ENCODE results near the gene CNNM4.
A peak's percentile ranks its signal among the peaks of the same experiment; 100 is the strongest.

CNNM4 gene

DNA sequence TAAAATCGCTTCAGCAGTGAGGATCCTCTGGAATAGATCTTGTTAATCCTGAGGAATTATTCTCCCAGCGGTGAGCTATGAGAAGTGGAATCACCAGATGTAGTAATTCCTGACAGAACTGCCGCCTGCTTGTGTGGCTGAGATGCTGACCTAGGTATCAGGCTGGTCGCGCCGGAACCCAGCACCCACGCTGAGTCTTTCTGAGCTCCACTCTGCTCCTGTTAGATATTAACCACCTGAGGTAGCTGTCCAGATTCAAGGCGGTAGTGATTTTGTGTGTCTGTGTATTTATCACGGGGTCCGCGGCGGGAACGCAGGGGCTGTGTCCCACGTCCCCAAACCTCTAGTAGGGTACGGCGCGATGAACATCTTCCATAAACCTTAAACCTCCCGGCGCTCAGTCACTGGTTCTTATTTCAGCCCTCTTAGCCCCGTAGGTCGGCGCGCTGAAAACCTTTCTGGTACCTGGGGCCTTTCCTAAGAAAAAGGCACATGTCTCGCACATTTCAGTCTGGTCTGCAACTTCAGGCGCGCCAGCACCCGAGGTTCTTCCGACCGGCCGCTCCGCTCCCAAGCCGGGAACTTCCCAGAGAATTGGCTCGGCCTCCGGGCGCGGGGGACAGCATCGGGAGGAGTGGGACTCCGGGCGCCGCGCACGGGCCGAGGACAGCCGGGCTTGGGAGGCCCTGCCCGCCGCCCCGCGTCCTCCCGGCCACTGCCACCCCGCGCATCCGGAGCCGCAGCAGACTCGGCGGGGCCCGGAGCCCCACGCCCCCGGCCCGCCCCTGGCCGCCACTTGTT lies 54.8 kb downstream of the CNNM4 start:
- DNase-seq: peak; percentile 64

- DNase-seq: peak; percentile 98
Observed at GRCh38 chr2:96816127-96816835, 55.6 kb downstream of the CNNM4 start, which contains the start of gene CNNM3. TSS of gene CNNM3 (plus strand) at chr2:96816268. CDS start at chr2:96816278, 10 bp downstream.

GRCh38 chr2:96816836-96817702 lies 56.4 kb downstream of the CNNM4 start:
- peak; percentile 49 for DNase-seq

GRCh38 chr2:96817882-96818281 lies 57.2 kb downstream of the CNNM4 start:
- DNase-seq: no peak

DNA sequence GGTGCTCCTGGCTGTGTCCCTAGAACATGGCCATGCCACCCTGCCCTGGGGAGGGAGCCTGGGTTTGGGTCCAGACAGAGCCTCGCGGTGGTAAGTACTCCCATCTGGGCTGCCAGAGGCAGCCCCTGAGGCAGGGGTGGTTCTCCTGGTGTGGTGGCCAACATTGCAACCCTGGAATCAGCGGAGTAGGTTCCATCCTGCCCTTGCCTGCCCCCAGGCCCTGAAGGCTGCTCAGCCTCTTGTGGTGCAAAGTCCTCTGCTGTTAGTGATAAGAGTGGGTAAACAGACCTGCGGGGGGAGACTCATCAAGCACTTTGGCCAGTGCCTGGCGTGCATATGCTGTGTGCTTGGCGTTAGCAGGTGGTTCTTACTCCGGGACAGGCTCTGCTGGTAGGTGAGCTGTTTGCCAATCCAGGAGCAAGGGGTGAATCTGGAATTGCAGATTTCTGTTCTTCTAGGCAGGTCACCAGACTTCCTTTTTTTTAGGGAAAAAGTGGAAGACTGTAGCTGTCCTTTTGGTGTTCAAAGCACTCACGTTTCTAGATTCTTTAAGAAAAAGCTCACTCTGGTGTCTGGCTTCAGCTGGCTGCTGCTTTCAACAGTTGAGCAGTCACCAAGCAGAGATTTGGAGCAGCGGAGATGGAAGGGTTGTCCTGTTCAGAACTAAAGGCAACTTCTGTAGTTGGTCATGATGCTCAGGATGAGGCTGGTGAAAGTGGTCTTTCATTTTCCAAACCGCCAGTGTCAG lies 58.6 kb downstream of the CNNM4 start:
- no peak for DNase-seq

DNA sequence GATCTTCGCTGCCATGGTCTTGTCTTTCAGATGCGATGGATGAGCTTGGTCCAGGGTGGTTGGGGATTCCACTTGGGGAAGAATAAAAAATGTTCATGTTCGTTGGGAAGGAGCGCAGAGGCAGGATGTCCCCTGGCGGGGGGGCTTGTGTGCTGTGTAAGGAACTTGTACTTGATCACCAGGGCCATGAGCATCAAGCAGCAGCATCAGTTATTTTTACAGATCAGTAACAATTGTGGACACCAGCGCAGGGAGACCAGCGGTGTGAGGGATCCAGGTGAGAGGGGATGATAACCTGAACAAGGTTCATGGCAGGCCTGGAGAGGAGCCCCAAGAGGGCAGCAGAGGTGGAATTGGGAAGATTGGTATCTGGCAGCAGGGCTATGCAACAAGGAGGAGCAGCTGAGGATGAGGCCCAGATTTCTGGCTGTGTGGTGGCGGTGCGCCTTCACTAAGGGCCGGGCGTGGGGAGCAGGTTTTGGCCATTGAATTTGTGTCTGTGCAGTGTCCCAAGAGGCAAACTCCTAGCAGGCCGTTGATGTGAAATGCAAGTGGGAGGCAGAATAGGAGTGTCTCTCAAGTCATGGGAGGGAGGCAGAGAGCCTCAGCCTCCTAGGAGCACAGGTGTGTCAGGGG lies 59.3 kb downstream of the CNNM4 start:
- no peak for DNase-seq

GRCh38 chr2:96821113-96821675 lies 60.5 kb downstream of the CNNM4 start:
- no peak for DNase-seq

- DNase-seq: no peak
Observed at GRCh38 chr2:96822786-96823185, 62.1 kb downstream of the CNNM4 start.

GRCh38 chr2:96823198-96823597 lies 62.5 kb downstream of the CNNM4 start:
- no peak for DNase-seq

DNA sequence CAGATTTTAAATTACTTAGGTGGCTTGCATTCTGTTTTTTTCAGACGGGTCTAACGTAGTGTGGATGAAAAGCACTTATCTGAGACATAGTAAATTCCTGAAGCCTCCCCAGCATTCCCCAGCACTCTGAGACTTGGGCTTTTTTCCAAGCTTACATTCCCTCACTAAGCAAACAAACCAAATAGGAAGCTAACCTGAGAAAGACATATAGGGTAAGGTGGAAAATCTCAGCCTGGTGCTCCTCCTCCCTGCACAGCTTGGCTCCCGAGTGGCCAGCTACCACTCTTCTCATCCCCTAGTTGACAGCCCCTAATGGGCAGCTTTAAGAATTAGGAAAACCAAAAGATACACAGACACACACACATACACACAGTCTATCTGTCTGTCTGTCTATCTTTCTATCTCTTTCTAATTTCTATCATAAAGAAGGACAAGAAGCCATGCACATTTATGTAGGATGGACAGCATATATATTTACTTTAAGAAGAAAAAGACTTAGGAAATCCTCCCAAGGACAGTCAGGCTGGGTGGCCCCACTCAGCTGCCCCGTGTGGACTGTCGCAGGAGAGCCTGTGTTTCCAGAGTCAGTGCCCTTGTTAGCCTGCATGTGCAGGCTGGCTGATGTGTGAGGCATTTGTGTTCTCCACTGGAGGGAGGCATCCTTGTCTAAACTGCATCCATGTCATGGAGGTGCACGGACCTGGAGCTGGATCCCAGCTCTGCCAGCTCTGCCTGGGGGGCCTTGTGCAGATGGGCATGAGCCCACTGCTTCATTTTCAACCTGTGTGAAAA lies 63.6 kb downstream of the CNNM4 start:
- DNase-seq: no peak

DNA sequence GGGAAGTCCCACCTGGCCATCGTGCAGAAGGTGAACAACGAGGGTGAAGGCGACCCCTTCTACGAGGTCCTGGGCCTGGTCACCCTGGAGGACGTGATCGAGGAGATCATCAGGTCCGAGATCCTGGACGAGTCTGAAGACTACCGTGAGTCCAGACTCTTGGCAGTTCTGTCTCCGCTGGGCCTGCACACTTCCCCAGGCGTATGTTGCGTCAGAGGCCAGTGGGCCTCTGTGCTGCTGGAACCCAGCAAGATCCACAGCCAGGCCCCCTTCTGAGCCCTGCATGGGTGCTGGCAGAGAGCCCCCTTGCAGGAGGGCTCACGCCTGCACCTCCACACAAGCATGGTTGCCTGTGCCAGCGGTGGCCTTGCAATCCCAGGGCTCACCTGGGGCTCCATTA lies 64.4 kb downstream of the CNNM4 start:
- no peak for DNase-seq

- no peak for DNase-seq
Observed at GRCh38 chr2:96826546-96827278, 66.0 kb downstream of the CNNM4 start.

GRCh38 chr2:96828436-96828835 lies 67.7 kb downstream of the CNNM4 start:
- DNase-seq: no peak

DNA sequence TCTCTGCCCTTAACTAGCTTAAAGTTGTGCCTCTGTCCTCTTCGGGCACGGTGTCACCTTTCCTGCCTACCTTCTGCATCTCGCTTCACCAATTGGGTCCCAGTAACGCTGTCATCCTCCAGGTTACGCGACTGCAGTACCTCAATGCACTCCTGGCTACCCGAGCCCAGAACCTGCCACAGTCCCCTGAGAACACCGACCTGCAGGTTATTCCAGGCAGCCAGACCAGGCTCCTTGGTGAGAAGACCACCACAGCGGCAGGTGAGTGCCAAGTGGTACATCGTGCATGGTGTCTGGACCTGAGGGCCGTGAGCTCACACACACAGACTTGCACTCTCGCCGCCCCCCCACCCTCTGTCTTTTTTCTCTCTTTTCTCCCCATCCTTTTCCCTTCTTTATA lies 68.2 kb downstream of the CNNM4 start:
- no peak for DNase-seq

- no peak for DNase-seq
Observed at GRCh38 chr2:96830044-96830562, 69.4 kb downstream of the CNNM4 start.

DNA sequence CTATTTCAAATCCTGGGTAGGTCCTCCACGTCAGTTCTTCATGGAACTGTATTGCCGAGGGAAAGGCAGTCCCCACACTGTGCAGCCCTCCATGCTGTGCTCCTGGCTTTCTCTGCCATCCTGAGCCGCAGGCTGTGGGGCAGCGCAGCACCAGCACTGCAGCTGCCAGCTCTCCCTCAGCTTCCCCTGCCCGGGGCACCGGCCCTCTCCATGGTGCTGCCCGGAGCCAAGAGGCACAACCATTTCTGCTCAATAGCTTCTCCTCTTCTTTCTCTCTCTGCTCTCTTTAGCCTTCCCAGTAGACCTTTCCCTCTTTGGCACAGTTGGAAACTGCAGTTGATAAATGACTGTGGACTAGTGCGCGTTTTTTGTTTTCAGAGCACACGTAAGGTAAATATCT lies 71.0 kb downstream of the CNNM4 start:
- no peak for DNase-seq

GRCh38 chr2:96832408-96832753 lies 71.7 kb downstream of the CNNM4 start:
- DNase-seq: no peak

GRCh38 chr2:96832754-96833507 lies 72.2 kb downstream of the CNNM4 start:
- peak; percentile 93 for DNase-seq

DNA sequence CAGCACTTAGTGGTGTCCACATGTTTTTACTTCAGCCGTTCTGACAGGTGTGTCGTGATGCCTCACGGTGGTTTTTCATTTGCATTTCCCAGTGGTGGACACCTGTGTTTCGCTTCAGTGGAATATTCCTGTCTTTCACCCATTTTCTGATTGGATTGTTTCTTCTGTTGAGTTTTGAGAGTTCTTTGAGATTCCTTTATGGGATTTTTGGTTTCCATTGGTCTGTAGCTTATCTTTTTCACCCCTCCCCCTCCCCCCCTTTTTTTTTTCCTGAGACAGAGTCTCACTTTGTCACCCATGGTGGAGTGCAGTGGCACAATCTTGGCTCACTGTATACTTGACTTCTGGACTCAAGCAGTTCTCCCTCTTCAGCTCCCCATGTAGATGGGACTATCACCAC lies 75.1 kb downstream of the CNNM4 start:
- no peak for DNase-seq
